ENCODE measurements around the gene PER3. TPM values are rescaled to one million over a fixed set of nuclear protein-coding genes. Genes with fewer than 3 reads are reported as not detected.

The PER3 gene
- total and polyA plus RNA-seq, 2 experiments from 2014 or later, result 1.9 to 2.7 TPM

GRCh38 chr1:7853684-7854026 is 69.6 kb downstream of the PER3 start:
- H3K4me2 ChIP-seq, result no peak overlapping the region
- no peaks in the 10 kb centered on the region for H3K9me2 ChIP-seq (replicated peaks; ENCODE audit: insufficient read depth)
- H2AFZ ChIP-seq, result no peak overlapping the region
- no peaks in the 10 kb centered on the region for H3K79me2 ChIP-seq
- no peaks in the 10 kb centered on the region for H4K20me1 ChIP-seq (ENCODE audit: insufficient read depth, poor library complexity, severe bottlenecking)
- peaks cover 5% of the 10 kb centered on the region for H3K4me1 ChIP-seq (ENCODE audit: insufficient read depth)
- 73% methylated on average over 7 of the region's 7 CpGs for WGBS (ENCODE audit: low lambda C conversion rate, missing lambda C conversion rate)
- H3K9me3 ChIP-seq (ENCODE audit: low read depth), result no peaks in the 10 kb centered on the region
- H3K27ac ChIP-seq, result no peak overlapping the region
- no peak overlapping the region for H3K4me3 ChIP-seq
- no peaks in the 10 kb centered on the region for H3K36me3 ChIP-seq (replicated peaks; ENCODE audit: insufficient read depth, low read depth)
- TF ChIP-seq EZH2phosphoT487 (IDR thresholded peaks at IDR 0.05; ENCODE audit: low read depth, severe bottlenecking, unreplicated experiment) (no peak), CTCF (IDR thresholded peaks at IDR 0.05; ENCODE audit: poor library complexity) (no peak), EZH2 (IDR thresholded peaks at IDR 0.05; ENCODE audit: borderline replicate concordance) (no peak)
- H3K27me3 ChIP-seq, result peaks cover 12% of the 10 kb centered on the region
- no peak for DNase-seq (ENCODE audit: low spot score)

- H2AFZ ChIP-seq, result no peak overlapping the region
- H3K9me2 ChIP-seq (replicated peaks; ENCODE audit: insufficient read depth), result no peaks in the 10 kb centered on the region
- H3K4me1 ChIP-seq (ENCODE audit: insufficient read depth), result peaks cover 5% of the 10 kb centered on the region
- TF ChIP-seq EZH2phosphoT487 (IDR thresholded peaks at IDR 0.05; ENCODE audit: low read depth, severe bottlenecking, unreplicated experiment) (no peak), CTCF (IDR thresholded peaks at IDR 0.05; ENCODE audit: poor library complexity) (no peak), EZH2 (IDR thresholded peaks at IDR 0.05; ENCODE audit: borderline replicate concordance) (no peak)
- DNase-seq (ENCODE audit: low spot score), result no peak
- no peaks in the 10 kb centered on the region for H3K36me3 ChIP-seq (replicated peaks; ENCODE audit: insufficient read depth, low read depth)
- no peaks in the 10 kb centered on the region for H3K79me2 ChIP-seq
- 58% methylated on average over 15 of the region's 15 CpGs for WGBS (ENCODE audit: low lambda C conversion rate, missing lambda C conversion rate)
- no peaks in the 10 kb centered on the region for H3K9me3 ChIP-seq (ENCODE audit: low read depth)
- H3K4me2 ChIP-seq, result no peak overlapping the region
- no peaks in the 10 kb centered on the region for H4K20me1 ChIP-seq (ENCODE audit: insufficient read depth, poor library complexity, severe bottlenecking)
- H3K27ac ChIP-seq, result no peak overlapping the region
- H3K4me3 ChIP-seq, result no peak overlapping the region
- peaks cover 3% of the 10 kb centered on the region for H3K27me3 ChIP-seq
These were observed 72.3 kb downstream of the PER3 start for GRCh38 chr1:7856345-7856744.

- no peaks in the 10 kb centered on the region for H3K36me3 ChIP-seq (replicated peaks; ENCODE audit: insufficient read depth, low read depth)
- H3K4me3 ChIP-seq, result no peak overlapping the region
- DNase-seq (ENCODE audit: low spot score), result no peak
- no peaks in the 10 kb centered on the region for H3K9me2 ChIP-seq (replicated peaks; ENCODE audit: insufficient read depth)
- H3K4me1 ChIP-seq (ENCODE audit: insufficient read depth), result peaks cover 5% of the 10 kb centered on the region
- H3K4me2 ChIP-seq, result no peak overlapping the region
- no peak for TF ChIP-seq EZH2phosphoT487 (IDR thresholded peaks at IDR 0.05; ENCODE audit: low read depth, severe bottlenecking, unreplicated experiment)
- TF ChIP-seq EZH2 (IDR thresholded peaks at IDR 0.05; ENCODE audit: borderline replicate concordance), result no peak
- TF ChIP-seq CTCF (IDR thresholded peaks at IDR 0.05; ENCODE audit: poor library complexity), result no peak
- H3K27me3 ChIP-seq, result no peaks in the 10 kb centered on the region
- no peaks in the 10 kb centered on the region for H3K9me3 ChIP-seq (ENCODE audit: low read depth)
- H3K27ac ChIP-seq, result no peak overlapping the region
- WGBS (ENCODE audit: low lambda C conversion rate, missing lambda C conversion rate), result 78% methylated on average over 2 of the region's 2 CpGs
- H4K20me1 ChIP-seq (ENCODE audit: insufficient read depth, poor library complexity, severe bottlenecking), result no peaks in the 10 kb centered on the region
- H3K79me2 ChIP-seq, result no peaks in the 10 kb centered on the region
- no peak overlapping the region for H2AFZ ChIP-seq
These were observed 72.9 kb downstream of the PER3 start for GRCh38 chr1:7857000-7857399.

GRCh38 chr1:7857985-7858384 is 73.9 kb downstream of the PER3 start:
- 65% methylated on average over 4 of the region's 4 CpGs for WGBS (ENCODE audit: low lambda C conversion rate, missing lambda C conversion rate)
- no peaks in the 10 kb centered on the region for H3K9me3 ChIP-seq (ENCODE audit: low read depth)
- H3K79me2 ChIP-seq, result no peaks in the 10 kb centered on the region

More at GRCh38 chr1:7857985-7858384, 73.9 kb downstream of the PER3 start:
- Histone ChIP-seq H3K4me3 (no peak overlapping the region), H3K27ac (no peak overlapping the region), H3K4me1 (ENCODE audit: insufficient read depth) (no peaks in the 10 kb centered on the region), H3K9me2 (replicated peaks; ENCODE audit: insufficient read depth) (no peaks in the 10 kb centered on the region), H3K4me2 (no peak overlapping the region), H3K36me3 (replicated peaks; ENCODE audit: insufficient read depth, low read depth) (no peaks in the 10 kb centered on the region), H3K27me3 (no peaks in the 10 kb centered on the region), H2AFZ (no peak overlapping the region), H4K20me1 (ENCODE audit: insufficient read depth, poor library complexity, severe bottlenecking) (no peaks in the 10 kb centered on the region)
- DNase-seq (ENCODE audit: low spot score), result no peak
- TF ChIP-seq EZH2 (IDR thresholded peaks at IDR 0.05; ENCODE audit: borderline replicate concordance), result no peak
- TF ChIP-seq CTCF (IDR thresholded peaks at IDR 0.05; ENCODE audit: poor library complexity), result no peak
- no peak for TF ChIP-seq EZH2phosphoT487 (IDR thresholded peaks at IDR 0.05; ENCODE audit: low read depth, severe bottlenecking, unreplicated experiment)
